GM12872 (cell line): ENCODE data around the gene CASTOR2.
A peak's percentile ranks its signal among the peaks of the same experiment; 100 is the strongest.

Experiments
- CTCF ChIP-seq: IDR thresholded peaks from 3 replicates; pipeline ENCODE4 v1.5.1; 2011; ENCODE audit warnings: low read depth, mild to moderate bottlenecking, low read length, moderate library complexity; ENCODE audit not compliant: insufficient read depth

Gene CASTOR2

GRCh38 chr7:75028299-75028698 lies 63.8 kb downstream of the CASTOR2 start:
- no peak for TF ChIP-seq CTCF

- no peak for TF ChIP-seq CTCF
These were observed 68.6 kb downstream of the CASTOR2 start for GRCh38 chr7:75033064-75033463.

GRCh38 chr7:75033826-75034225 lies 69.3 kb downstream of the CASTOR2 start:
- TF ChIP-seq CTCF, result no peak

GRCh38 chr7:75038508-75038907 lies 74.0 kb downstream of the CASTOR2 start:
- 0 out of 3 replicates have a peak, but pooled peaks have one; percentile 8 for TF ChIP-seq CTCF

- no peak for TF ChIP-seq CTCF
These were observed 74.7 kb downstream of the CASTOR2 start for GRCh38 chr7:75039166-75039565.

- TF ChIP-seq CTCF, result no peak
These were observed 75.2 kb downstream of the CASTOR2 start for GRCh38 chr7:75039709-75040108.

- TF ChIP-seq CTCF, result no peak
These were observed 76.0 kb downstream of the CASTOR2 start for GRCh38 chr7:75040512-75040911.

GRCh38 chr7:75042286-75042685 lies 77.8 kb downstream of the CASTOR2 start:
- TF ChIP-seq CTCF, result no peak
